NCI-H1105 treated with DMSO at 0.1 percent for 48 hours (cell line): Measurements from ENCODE around the gene JADE2.

ENCODE experiments used
- DNase-seq: peaks from one replicate; lab custom pipeline; 2025; lab: John Stamatoyannopoulos, UW

The JADE2 gene

GRCh38 chr5:134530301-134531077 lies 5.0 kb downstream of the JADE2 start:
- DNase-seq: no peak

GRCh38 chr5:134533115-134533815 lies 7.8 kb downstream of the JADE2 start:
- no peak for DNase-seq

GRCh38 chr5:134534058-134534725 lies 8.7 kb downstream of the JADE2 start:
- no peak for DNase-seq

GRCh38 chr5:134534726-134535110 lies 9.2 kb downstream of the JADE2 start:
- DNase-seq: no peak

GRCh38 chr5:134536876-134537275 lies 11.4 kb downstream of the JADE2 start:
- no peak for DNase-seq

GRCh38 chr5:134537297-134537696 lies 11.8 kb downstream of the JADE2 start:
- DNase-seq: no peak

GRCh38 chr5:134538296-134538695 lies 12.8 kb downstream of the JADE2 start:
- no peak for DNase-seq

- no peak for DNase-seq
Measured at GRCh38 chr5:134539732-134540131, 14.3 kb downstream of the JADE2 start.

- no peak for DNase-seq
Measured at GRCh38 chr5:134540747-134541733, 15.6 kb downstream of the JADE2 start.

- DNase-seq: no peak
Measured at GRCh38 chr5:134541736-134542376, 16.4 kb downstream of the JADE2 start.

GRCh38 chr5:134543820-134544614 lies 18.5 kb downstream of the JADE2 start:
- DNase-seq: no peak

- DNase-seq: no peak
Measured at GRCh38 chr5:134545070-134545868, 19.8 kb downstream of the JADE2 start.

GRCh38 chr5:134547066-134547465 lies 21.6 kb downstream of the JADE2 start:
- DNase-seq: no peak

- DNase-seq: no peak
Measured at GRCh38 chr5:134547579-134547978, 22.1 kb downstream of the JADE2 start.

- no peak for DNase-seq
Measured at GRCh38 chr5:134547999-134548658, 22.7 kb downstream of the JADE2 start.

GRCh38 chr5:134549714-134550113 lies 24.2 kb downstream of the JADE2 start:
- DNase-seq: no peak

GRCh38 chr5:134550271-134551214 lies 25.1 kb downstream of the JADE2 start:
- no peak for DNase-seq

- DNase-seq: no peak
Measured at GRCh38 chr5:134551901-134552300, 26.4 kb downstream of the JADE2 start.
